Cardiac muscle cell (in vitro differentiated cells and primary cell): ENCODE data around the gene HACD4. TPM values are rescaled to one million over a fixed set of nuclear protein-coding genes. Genes with fewer than 3 reads are reported as not detected.

Source experiments
- DNase-seq, 2 donors: peaks; one replicate each; pipeline versions ENCODE4 v3.0.0 to v3.0.0-alpha.2; 2010 to 2017; ENCODE audit warnings: low read depth in 1 of 2, low spot score in 1 of 2
- H3K27ac ChIP-seq: fragments of 200-600 bp; sonication (generic); 2 replicates; pipeline ENCODE4 v1.5.1; 2016
- H3K27me3 ChIP-seq: fragments of 200-600 bp; sonication (generic); 2 replicates; pipeline ENCODE4 v1.6.0; 2016; ENCODE audit warnings: control low read depth
- H3K36me3 ChIP-seq: fragments of 200-600 bp; sonication (generic); 2 replicates; pipeline ENCODE4 v1.5.1; 2016; ENCODE audit warnings: control low read depth
- H3K4me1 ChIP-seq: fragments of 200-600 bp; sonication (generic); 2 replicates; pipeline ENCODE4 v1.8.1; 2017; ENCODE audit warnings: low read depth, mild to moderate bottlenecking, mixed run types
- H3K4me3 ChIP-seq: fragments of 200-600 bp; sonication (generic); 2 replicates; pipeline ENCODE4 v1.5.1; 2016; ENCODE audit warnings: mild to moderate bottlenecking
- H3K9me3 ChIP-seq: fragments of 200-600 bp; sonication (generic); 2 replicates; pipeline ENCODE4 v1.5.1; 2017; ENCODE audit warnings: low read depth, mild to moderate bottlenecking, control low read depth
- CTCF ChIP-seq: IDR thresholded peaks from 2 replicates; pipeline ENCODE4 v1.5.1; 2012; ENCODE audit warnings: low read depth, mild to moderate bottlenecking, low read length
- polyA plus RNA-seq: library from polyadenylated mRNA; unstranded; fragments of >200 nt; fragmentation: Nextera tagmentation; extraction: Ambion mirVana; gene quantifications from 2 replicates; pipeline ENCODE4 v1.2.1, GENCODE V29; 2016
- total RNA-seq: library from RNA; depleted of rRNA; stranded (reverse); fragments of >200 nt; gene quantifications from 2 replicates; pipeline ENCODE4 v1.2.3, GENCODE V29; 2016

The HACD4 gene
- total and polyA plus RNA-seq, 2 experiments from 2014 or later, result 0.29 to 0.36 TPM

- no peaks in the 10 kb centered on the region for H3K27me3 ChIP-seq
- no peaks in the 10 kb centered on the region for H3K4me1 ChIP-seq
- no peak overlapping the region for H3K27ac ChIP-seq
- no peak overlapping the region for H3K4me3 ChIP-seq
- TF ChIP-seq CTCF, result no peak
- peak in 1 of 2 donors; percentile 24 for DNase-seq
- H3K9me3 ChIP-seq, result no peaks in the 10 kb centered on the region
- no peaks in the 10 kb centered on the region for H3K36me3 ChIP-seq
Observed at GRCh38 chr9:21030389-21031035, 928 bp downstream of the HACD4 start.

- Histone ChIP-seq H3K4me3 (no peak overlapping the region), H3K27me3 (no peaks in the 10 kb centered on the region), H3K9me3 (no peaks in the 10 kb centered on the region), H3K4me1 (no peaks in the 10 kb centered on the region), H3K27ac (no peak overlapping the region), H3K36me3 (no peaks in the 10 kb centered on the region)
- TF ChIP-seq CTCF, result no peak
- DNase-seq, result no peak
Observed at GRCh38 chr9:21029661-21030060, 1.8 kb downstream of the HACD4 start.

- H3K4me3 ChIP-seq, result no peak overlapping the region
- H3K36me3 ChIP-seq, result no peaks in the 10 kb centered on the region
- no peaks in the 10 kb centered on the region for H3K4me1 ChIP-seq
- DNase-seq, result no peak
- H3K27me3 ChIP-seq, result no peaks in the 10 kb centered on the region
- no peak overlapping the region for H3K27ac ChIP-seq
- no peak for TF ChIP-seq CTCF
- H3K9me3 ChIP-seq, result no peaks in the 10 kb centered on the region
Observed at GRCh38 chr9:21028466-21028865, 3.0 kb downstream of the HACD4 start.

DNA sequence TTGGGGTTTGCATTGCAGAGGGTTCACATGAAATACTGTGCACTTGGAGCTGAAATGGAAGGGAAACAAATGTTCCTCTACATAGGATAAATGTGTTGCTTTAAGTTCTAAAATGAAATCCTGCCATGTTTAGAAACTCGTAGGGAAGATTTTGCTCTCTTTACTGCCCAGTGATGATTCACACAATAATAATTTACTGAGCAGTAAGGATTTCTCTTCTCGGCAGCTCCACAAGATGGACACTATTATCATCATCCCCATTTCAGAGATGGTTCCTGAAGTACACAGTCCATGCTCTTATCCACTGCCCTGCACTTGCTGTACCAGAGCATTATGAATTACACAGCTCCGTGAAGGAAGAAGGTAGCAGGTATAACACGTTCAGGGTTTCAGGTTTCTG, 4.1 kb downstream of the HACD4 start:
- DNase-seq, result peak in 1 of 2 donors; percentile 17
- no peaks in the 10 kb centered on the region for H3K27me3 ChIP-seq
- H3K27ac ChIP-seq, result no peak overlapping the region
- no peak overlapping the region for H3K4me3 ChIP-seq
- no peaks in the 10 kb centered on the region for H3K36me3 ChIP-seq
- H3K4me1 ChIP-seq, result no peaks in the 10 kb centered on the region
- no peak for TF ChIP-seq CTCF
- H3K9me3 ChIP-seq, result no peaks in the 10 kb centered on the region

- no peak overlapping the region for H3K27ac ChIP-seq
- TF ChIP-seq CTCF, result no peak
- H3K4me3 ChIP-seq, result no peak overlapping the region
- no peaks in the 10 kb centered on the region for H3K36me3 ChIP-seq
- no peaks in the 10 kb centered on the region for H3K9me3 ChIP-seq
- H3K4me1 ChIP-seq, result no peaks in the 10 kb centered on the region
- DNase-seq, result peak in 1 of 2 donors; percentile 33
- H3K27me3 ChIP-seq, result no peaks in the 10 kb centered on the region
Observed at GRCh38 chr9:21023861-21024260, 7.6 kb downstream of the HACD4 start.
